ENCODE data around the gene CHRND.

DNA sequence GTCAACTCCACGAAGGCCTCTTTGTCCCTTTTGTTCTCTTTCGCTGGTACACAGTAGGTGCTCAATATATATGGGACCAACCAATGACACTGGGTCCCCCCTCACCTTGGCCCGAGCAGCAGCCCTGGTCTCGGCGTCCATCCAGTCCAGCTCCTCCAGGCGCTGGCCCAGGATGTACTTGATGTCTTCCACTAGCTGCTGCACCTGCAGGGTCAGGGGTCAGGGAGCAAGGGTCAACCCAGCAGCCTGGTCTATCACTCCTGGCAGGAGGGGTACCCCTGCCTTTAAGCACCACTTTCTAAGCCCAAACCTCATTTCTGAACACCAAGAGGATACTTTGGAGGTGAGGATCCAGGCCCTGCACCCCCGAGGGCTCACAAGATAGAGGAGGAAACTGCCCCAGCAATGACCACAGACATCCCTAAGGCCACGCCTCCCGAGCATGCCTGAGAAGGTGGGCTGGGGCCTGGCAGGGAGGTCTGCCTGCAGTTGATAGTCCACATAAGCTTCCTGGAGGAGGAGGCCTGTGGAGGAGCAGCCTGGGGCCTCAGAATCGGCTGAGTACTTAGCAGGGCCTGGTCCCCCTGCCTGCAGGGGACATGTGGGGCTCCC lies 42.5 kb upstream of the CHRND start:
- TF ChIP-seq, protein P1, sequence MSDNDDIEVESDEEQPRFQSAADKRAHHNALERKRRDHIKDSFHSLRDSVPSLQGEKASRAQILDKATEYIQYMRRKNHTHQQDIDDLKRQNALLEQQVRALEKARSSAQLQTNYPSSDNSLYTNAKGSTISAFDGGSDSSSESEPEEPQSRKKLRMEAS (IDR thresholded peaks at IDR 0.05; ENCODE audit: low read depth, low read length): no peak
- no peak for TF ChIP-seq POLR2A (IDR thresholded peaks at IDR 0.05; ENCODE audit: extremely low read depth, insufficient read length)
- TF ChIP-seq, protein P2, sequence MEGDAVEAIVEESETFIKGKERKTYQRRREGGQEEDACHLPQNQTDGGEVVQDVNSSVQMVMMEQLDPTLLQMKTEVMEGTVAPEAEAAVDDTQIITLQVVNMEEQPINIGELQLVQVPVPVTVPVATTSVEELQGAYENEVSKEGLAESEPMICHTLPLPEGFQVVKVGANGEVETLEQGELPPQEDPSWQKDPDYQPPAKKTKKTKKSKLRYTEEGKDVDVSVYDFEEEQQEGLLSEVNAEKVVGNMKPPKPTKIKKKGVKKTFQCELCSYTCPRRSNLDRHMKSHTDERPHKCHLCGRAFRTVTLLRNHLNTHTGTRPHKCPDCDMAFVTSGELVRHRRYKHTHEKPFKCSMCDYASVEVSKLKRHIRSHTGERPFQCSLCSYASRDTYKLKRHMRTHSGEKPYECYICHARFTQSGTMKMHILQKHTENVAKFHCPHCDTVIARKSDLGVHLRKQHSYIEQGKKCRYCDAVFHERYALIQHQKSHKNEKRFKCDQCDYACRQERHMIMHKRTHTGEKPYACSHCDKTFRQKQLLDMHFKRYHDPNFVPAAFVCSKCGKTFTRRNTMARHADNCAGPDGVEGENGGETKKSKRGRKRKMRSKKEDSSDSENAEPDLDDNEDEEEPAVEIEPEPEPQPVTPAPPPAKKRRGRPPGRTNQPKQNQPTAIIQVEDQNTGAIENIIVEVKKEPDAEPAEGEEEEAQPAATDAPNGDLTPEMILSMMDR (IDR thresholded peaks at IDR 0.05; ENCODE audit: low read depth, low read length): no peak

All from NB4 (cell line).